Neural cell (in vitro differentiated cells): ENCODE results near the gene ABAT. TPM values are rescaled to one million over a fixed set of nuclear protein-coding genes. Genes with fewer than 3 reads are reported as not detected.

Experiments
- H2AFZ ChIP-seq: fragments of 200-600, 300-800 bp; sonication (generic), shearing (Covaris generic); 2 replicates; pipeline ENCODE4 v1.6.0; 2014; ENCODE audit warnings: low read depth, mild to moderate bottlenecking, antibody characterized with exemption, low read length, moderate library complexity
- H3F3A ChIP-seq: fragments of 200-600 bp; shearing (Covaris generic); 2 replicates; pipeline ENCODE4 v1.6.1; 2016; ENCODE audit warnings: mild to moderate bottlenecking, moderate library complexity, mixed read lengths, antibody characterized with exemption, low read length; ENCODE audit not compliant: insufficient read depth, poor library complexity, severe bottlenecking
- H3K27ac ChIP-seq: fragments of 200-600, 300-800 bp; sonication (generic), shearing (Covaris generic); 2 replicates; pipeline ENCODE4 v1.5.1; 2014; ENCODE audit warnings: mild to moderate bottlenecking, low read length, moderate library complexity
- H3K27me3 ChIP-seq: fragments of 300-800, 200-600 bp; sonication (generic), shearing (Covaris generic); 2 replicates; pipeline ENCODE4 v1.6.0; 2014; ENCODE audit warnings: mild to moderate bottlenecking, low read depth, low read length, moderate library complexity; ENCODE audit not compliant: insufficient read depth
- H3K36me3 ChIP-seq: fragments of 300-800, 200-600 bp; sonication (generic), shearing (Covaris generic); 2 replicates; pipeline ENCODE4 v1.5.1; 2014; ENCODE audit warnings: mild to moderate bottlenecking, antibody characterized with exemption, low read length, moderate library complexity; ENCODE audit not compliant: insufficient read depth
- H3K4me2 ChIP-seq: fragments of 300-800, 200-600 bp; sonication (generic), shearing (Covaris generic); 2 replicates; pipeline ENCODE4 v1.6.0; 2014; ENCODE audit warnings: mild to moderate bottlenecking, low read length
- H3K4me3 ChIP-seq: fragments of 300-800, 200-600 bp; sonication (generic), shearing (Covaris generic); 2 replicates; pipeline ENCODE4 v1.5.1; 2014; ENCODE audit warnings: mild to moderate bottlenecking, low read length, moderate library complexity
- H3K79me2 ChIP-seq: fragments of 200-600 bp; shearing (Covaris generic); replicated peaks from 2 replicates; pipeline ENCODE4 v1.6.0; 2014; ENCODE audit warnings: mild to moderate bottlenecking, low read length, moderate library complexity; ENCODE audit not compliant: insufficient read depth
- H3K9ac ChIP-seq: fragments of 300-800, 200-600 bp; sonication (generic), shearing (Covaris generic); 2 replicates; pipeline ENCODE4 v1.6.1; 2016; ENCODE audit warnings: mild to moderate bottlenecking, low read length, mixed read lengths
- H3K9me2 ChIP-seq: fragments of 200-600 bp; shearing (Covaris generic); 2 replicates; pipeline ENCODE4 v1.6.1; 2016; ENCODE audit warnings: mild to moderate bottlenecking, low read length, mixed read lengths; ENCODE audit not compliant: insufficient read depth
- H3K9me3 ChIP-seq: fragments of 200-600, 300-800 bp; sonication (generic), shearing (Covaris generic); 2 replicates; pipeline ENCODE4 v1.6.1; 2016; ENCODE audit warnings: mild to moderate bottlenecking, mixed run types, low read length, moderate library complexity, mixed read lengths
- H4K20me1 ChIP-seq: fragments of 200-600 bp; shearing (Covaris generic); 2 replicates; pipeline ENCODE4 v1.6.1; 2016; ENCODE audit warnings: mild to moderate bottlenecking, mixed run types; ENCODE audit not compliant: insufficient read depth
- CTCF ChIP-seq: fragments of 450-650 bp; IDR thresholded peaks from 2 replicates; pipeline ENCODE4 v1.5.1; 2014; ENCODE audit warnings: antibody characterized with exemption, mild to moderate bottlenecking, moderate library complexity; ENCODE audit not compliant: poor library complexity, severe bottlenecking
- EP300 ChIP-seq: fragments of 450-650 bp; conservative IDR thresholded peaks from 2 replicates; pipeline ENCODE4 v1.6.1; 2014; ENCODE audit warnings: antibody characterized with exemption, mild to moderate bottlenecking, moderate library complexity; ENCODE audit not compliant: poor library complexity, severe bottlenecking
- EZH2 ChIP-seq: fragments of 200-600, 300-800 bp; shearing (Covaris generic), sonication (generic); IDR thresholded peaks from 2 replicates; pipeline ENCODE4 v1.6.1; 2014; ENCODE audit warnings: antibody characterized with exemption, low read length, borderline replicate concordance, mild to moderate bottlenecking; ENCODE audit not compliant: insufficient read depth, poor library complexity, severe bottlenecking
- POLR2AphosphoS5 ChIP-seq: IDR thresholded peaks from 2 replicates; pipeline ENCODE4 v1.6.1; 2012
- RAD21 ChIP-seq: fragments of 450-650 bp; conservative IDR thresholded peaks from 2 replicates; pipeline ENCODE4 v1.6.1; 2014; ENCODE audit warnings: antibody characterized with exemption, mild to moderate bottlenecking, moderate library complexity
- REST ChIP-seq: IDR thresholded peaks from 2 replicates; pipeline ENCODE4 v1.6.1; 2012; ENCODE audit warnings: borderline replicate concordance
- SMC3 ChIP-seq: fragments of 450-650 bp; conservative IDR thresholded peaks from 2 replicates; pipeline ENCODE4 v1.6.1; 2014; ENCODE audit warnings: antibody characterized with exemption, mild to moderate bottlenecking, moderate library complexity; ENCODE audit not compliant: poor library complexity
- TAF1 ChIP-seq: IDR thresholded peaks from 2 replicates; pipeline ENCODE4 v1.6.1; 2012; ENCODE audit warnings: low read depth
- polyA plus RNA-seq: library from polyadenylated mRNA; depleted of rRNA; stranded (reverse); fragments of >200 nt; gene quantifications from 2 replicates; pipeline ENCODE4 v1.2.3, GENCODE V29; 2014

ABAT gene
- polyA plus RNA-seq, 1 donor from 2014 or later = 125 TPM

GRCh38 chr16:8639694-8640093 lies 34.7 kb upstream of the ABAT start:
- Histone ChIP-seq H3K27ac (no peak overlapping the region), H3K79me2 (no peaks in the 10 kb centered on the region), H3K4me3 (no peak overlapping the region), H3K4me2 (no peak overlapping the region), H4K20me1 (no peaks in the 10 kb centered on the region), H3K9me3 (no peaks in the 10 kb centered on the region), H3K9ac (no peak overlapping the region), H3K9me2 (no peaks in the 10 kb centered on the region), H3K36me3 (peaks cover 5% of the 10 kb centered on the region), H2AFZ (no peak overlapping the region), H3F3A (no peaks in the 10 kb centered on the region), H3K27me3 (no peaks in the 10 kb centered on the region)
- TF ChIP-seq POLR2AphosphoS5 (no peak), TAF1 (no peak), EZH2 (no peak)

- Histone ChIP-seq H2AFZ (no peak overlapping the region), H3K9me2 (no peaks in the 10 kb centered on the region), H3K4me3 (no peak overlapping the region), H3K27me3 (no peaks in the 10 kb centered on the region), H3K27ac (no peak overlapping the region), H3K79me2 (no peaks in the 10 kb centered on the region), H3K36me3 (peaks cover 10% of the 10 kb centered on the region), H3K9ac (no peak overlapping the region), H4K20me1 (no peaks in the 10 kb centered on the region), H3F3A (no peaks in the 10 kb centered on the region), H3K9me3 (no peaks in the 10 kb centered on the region), H3K4me2 (no peak overlapping the region)
- TF ChIP-seq RAD21 (no peak), EP300 (no peak), REST (no peak), SMC3 (no peak), TAF1 (no peak), POLR2AphosphoS5 (no peak)
These were observed 32.7 kb upstream of the ABAT start for GRCh38 chr16:8641671-8642070.

- Histone ChIP-seq H3K9me2 (no peaks in the 10 kb centered on the region), H3F3A (no peaks in the 10 kb centered on the region), H3K36me3 (peaks cover 13% of the 10 kb centered on the region), H3K9ac (no peak overlapping the region), H2AFZ (no peak overlapping the region), H4K20me1 (no peaks in the 10 kb centered on the region), H3K9me3 (no peaks in the 10 kb centered on the region), H3K4me2 (no peak overlapping the region), H3K4me3 (no peak overlapping the region), H3K27me3 (no peaks in the 10 kb centered on the region), H3K79me2 (no peaks in the 10 kb centered on the region), H3K27ac (no peak overlapping the region)
- no peak for TF ChIP-seq REST
- no peak for TF ChIP-seq EP300
- no peak for TF ChIP-seq CTCF
- no peak for TF ChIP-seq RAD21
- no peak for TF ChIP-seq EZH2
- no peak for TF ChIP-seq SMC3
These were observed 32.3 kb upstream of the ABAT start for GRCh38 chr16:8642146-8642545.
